Natural killer cell (primary cell): ENCODE data around the gene NOL4L. TPM values are rescaled to one million over a fixed set of nuclear protein-coding genes. Genes with fewer than 3 reads are reported as not detected.

ENCODE experiments used
- ATAC-seq, 3 donors: fragments of 150-1000 bp in 2 of 3; fragments of 200-7000 bp in 1 of 3; cut with Tn5 transposase; 1 replicate in 1 of 3; 2 replicates in 2 of 3; pipeline ENCODE4 v1.10.0; 2021; ENCODE audit warnings: mild to moderate bottlenecking in 2 of 3, moderate library complexity in 2 of 3
- DNase-seq, 2 donors: peaks; one replicate each; pipeline versions ENCODE4 v3.0.0 to v3.0.0-alpha.2; 2013 to 2021; ENCODE audit warnings: mixed read lengths in 1 of 2
- H3K27ac ChIP-seq: one replicate; pipeline ENCODE4 v1.5.1; 2013; ENCODE audit warnings: mild to moderate bottlenecking, low read length
- H3K27me3 ChIP-seq: one replicate; pipeline ENCODE4 v1.6.1; 2013; ENCODE audit warnings: low read length; ENCODE audit not compliant: control insufficient read depth, insufficient read depth
- H3K36me3 ChIP-seq: one replicate; pipeline ENCODE4 v1.6.1; 2013; ENCODE audit warnings: low read length; ENCODE audit not compliant: control insufficient read depth, insufficient read depth
- H3K4me1 ChIP-seq: one replicate; pipeline ENCODE4 v1.6.1; 2013; ENCODE audit warnings: low read length; ENCODE audit not compliant: control insufficient read depth, insufficient read depth
- H3K4me3 ChIP-seq: one replicate; pipeline ENCODE4 v1.5.1; 2013; ENCODE audit warnings: low read length
- H3K9me3 ChIP-seq: one replicate; pipeline ENCODE4 v1.6.1; 2013; ENCODE audit warnings: low read length; ENCODE audit not compliant: control insufficient read depth, insufficient read depth
- H3K27ac Mint-ChIP-seq, 2 donors: one replicate each; pipeline ENCODE4 v1.8.0; 2022; ENCODE audit warnings: mild to moderate bottlenecking in 2 of 2, mixed read lengths in 2 of 2, moderate library complexity in 1 of 2
- H3K27me3 Mint-ChIP-seq, 2 donors: one replicate each; pipeline ENCODE4 v1.8.0; 2022; ENCODE audit warnings: low read depth in 2 of 2, mixed read lengths in 2 of 2
- H3K36me3 Mint-ChIP-seq: one replicate; pipeline ENCODE4 v1.8.0; 2022; ENCODE audit warnings: mixed read lengths
- H3K4me1 Mint-ChIP-seq, 2 donors: one replicate each; pipeline ENCODE4 v1.8.0; 2022; ENCODE audit warnings: mixed read lengths in 2 of 2
- H3K4me3 Mint-ChIP-seq: one replicate; pipeline ENCODE4 v1.8.0; 2022; ENCODE audit warnings: mild to moderate bottlenecking, moderate library complexity, mixed read lengths
- H3K9me3 Mint-ChIP-seq, 2 donors: one replicate each; pipeline ENCODE4 v1.8.0; 2022; ENCODE audit warnings: mixed read lengths in 2 of 2
- WGBS: methylation state at CpG from one replicate; pipeline ENCODE4 v1.1.7; 2013; ENCODE audit warnings: missing lambda C conversion rate; ENCODE audit not compliant: insufficient coverage; 5-methylcytosine and 5-hydroxymethylcytosine counted together
- intact Hi-C: fragments of 100-400 bp; cut with micrococcal nuclease; formaldehyde crosslinking; loops from one replicate; pipeline ENCODE4 v1.14.2; 2022
- total RNA-seq, 4 donors: library from RNA; stranded (reverse); fragments of 120-200 nt in 1 of 4; gene quantifications; one replicate each; pipeline versions ENCODE4 v1.2.3 to v1.2.4, GENCODE V29; 2013 to 2022
- TF ChIP-seq, protein P1 (sequence below): fragments of 200-600 bp; IDR thresholded peaks from one replicate; pipeline ENCODE4 v1.8.0; 2022; ENCODE audit warnings: antibody characterized with exemption

The NOL4L gene
- total RNA-seq, 3 donors from 2014 or later (not counting 1 experiment from before 2014, with no cell fraction given): 101 to 136 (median 114) TPM

DNA sequence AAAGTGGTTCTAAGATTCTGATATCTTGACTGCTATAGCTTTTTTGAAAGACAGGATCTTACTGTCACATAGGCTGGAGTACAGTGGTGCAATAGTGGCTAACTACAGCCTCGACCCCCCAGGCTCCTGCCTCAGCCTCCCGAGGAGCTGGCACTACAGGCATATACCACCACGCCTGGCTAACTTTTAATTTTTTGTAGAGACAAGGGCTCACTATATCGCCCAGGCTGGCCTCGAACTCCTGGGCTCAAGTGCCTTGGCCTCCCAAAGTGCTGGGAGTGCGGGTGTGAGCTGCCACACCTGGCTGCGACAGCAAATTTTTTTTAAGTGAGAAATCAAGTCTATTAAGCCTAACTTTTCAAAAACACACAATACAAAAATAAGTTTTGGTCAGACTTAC, 106.6 kb downstream of the NOL4L start:
- Mint-ChIP-seq H3K4me1 (peaks cover 51 to 71% of the 10 kb centered on the region in 2 donors), H3K27me3 (no peaks in the 10 kb centered on the region), H3K9me3 (no peaks in the 10 kb centered on the region), H3K4me3 (no peak overlapping the region), H3K36me3 (no peaks in the 10 kb centered on the region), H3K27ac (peak overlapping the region; percentile 12 to 87)
- no peaks in the 10 kb centered on the region for H3K27me3 ChIP-seq
- WGBS: 87% methylated on average over 7 of the region's 7 CpGs
- DNase-seq (no peak), ATAC-seq (no peak)
- H3K4me3 ChIP-seq: no peak overlapping the region
- peaks cover 72% of the 10 kb centered on the region for H3K4me1 ChIP-seq
- no peak overlapping the region for H3K27ac ChIP-seq
- TF ChIP-seq, protein P1, sequence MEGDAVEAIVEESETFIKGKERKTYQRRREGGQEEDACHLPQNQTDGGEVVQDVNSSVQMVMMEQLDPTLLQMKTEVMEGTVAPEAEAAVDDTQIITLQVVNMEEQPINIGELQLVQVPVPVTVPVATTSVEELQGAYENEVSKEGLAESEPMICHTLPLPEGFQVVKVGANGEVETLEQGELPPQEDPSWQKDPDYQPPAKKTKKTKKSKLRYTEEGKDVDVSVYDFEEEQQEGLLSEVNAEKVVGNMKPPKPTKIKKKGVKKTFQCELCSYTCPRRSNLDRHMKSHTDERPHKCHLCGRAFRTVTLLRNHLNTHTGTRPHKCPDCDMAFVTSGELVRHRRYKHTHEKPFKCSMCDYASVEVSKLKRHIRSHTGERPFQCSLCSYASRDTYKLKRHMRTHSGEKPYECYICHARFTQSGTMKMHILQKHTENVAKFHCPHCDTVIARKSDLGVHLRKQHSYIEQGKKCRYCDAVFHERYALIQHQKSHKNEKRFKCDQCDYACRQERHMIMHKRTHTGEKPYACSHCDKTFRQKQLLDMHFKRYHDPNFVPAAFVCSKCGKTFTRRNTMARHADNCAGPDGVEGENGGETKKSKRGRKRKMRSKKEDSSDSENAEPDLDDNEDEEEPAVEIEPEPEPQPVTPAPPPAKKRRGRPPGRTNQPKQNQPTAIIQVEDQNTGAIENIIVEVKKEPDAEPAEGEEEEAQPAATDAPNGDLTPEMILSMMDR: no peak
- H3K9me3 ChIP-seq: no peaks in the 10 kb centered on the region
- H3K36me3 ChIP-seq: peaks cover 11% of the 10 kb centered on the region
- intact Hi-C loops: no loop called here

DNA sequence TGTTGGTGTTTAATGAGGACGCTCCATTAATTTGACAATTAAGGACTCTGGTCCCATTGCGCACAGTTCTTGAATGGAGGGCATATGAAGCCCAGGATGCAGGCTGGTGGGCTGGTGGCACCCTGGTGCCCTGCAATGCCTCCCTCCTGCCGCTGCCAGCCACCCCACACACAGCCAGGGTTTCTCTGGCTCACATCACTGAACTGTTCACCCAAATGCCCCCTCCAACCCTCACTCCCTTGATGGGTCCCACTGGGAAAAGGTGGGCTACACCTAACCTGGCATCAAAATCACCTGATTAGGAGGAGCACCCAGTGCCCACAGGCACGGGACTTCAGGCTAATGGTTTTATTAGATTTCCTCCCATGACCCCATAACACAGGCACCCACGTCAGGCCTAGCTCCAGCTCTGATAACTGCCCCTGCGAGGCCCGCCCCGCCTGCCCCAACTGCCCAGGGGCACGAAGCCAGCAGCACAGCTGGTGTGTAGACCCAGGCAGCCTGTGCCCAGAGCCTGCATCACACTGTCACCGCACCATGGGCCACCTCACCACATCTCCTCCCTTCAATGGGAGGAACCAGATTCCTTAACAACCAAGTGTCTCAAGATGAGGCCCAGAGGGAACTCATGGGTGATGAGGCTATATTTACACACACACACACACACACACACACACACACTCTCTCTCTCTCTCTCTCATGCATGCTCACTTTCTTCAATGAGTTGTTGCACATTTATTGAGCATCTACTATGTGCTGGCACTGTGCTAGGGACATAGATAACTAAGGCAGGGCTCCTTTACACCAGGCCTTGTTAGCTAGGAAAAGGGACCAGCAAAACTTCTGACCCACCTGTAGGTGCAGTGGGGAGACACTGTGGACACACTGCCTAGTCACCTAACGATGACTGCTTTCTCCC, 107.3 kb downstream of the NOL4L start:
- H3K9me3 ChIP-seq: no peaks in the 10 kb centered on the region
- Mint-ChIP-seq H3K4me1 (peaks cover 51 to 75% of the 10 kb centered on the region in 2 donors), H3K9me3 (no peaks in the 10 kb centered on the region), H3K4me3 (peak overlapping the region; percentile 53), H3K36me3 (no peaks in the 10 kb centered on the region), H3K27me3 (no peaks in the 10 kb centered on the region), H3K27ac (peak overlapping the region; percentile 12 to 87)
- no peak for ATAC-seq
- DNase-seq: no peak
- H3K27ac ChIP-seq: no peak overlapping the region
- WGBS: 83% methylated on average over 11 of the region's 11 CpGs
- intact Hi-C loops: no loop called here
- peaks cover 72% of the 10 kb centered on the region for H3K4me1 ChIP-seq
- peaks cover 14% of the 10 kb centered on the region for H3K36me3 ChIP-seq
- no peak overlapping the region for H3K4me3 ChIP-seq
- TF ChIP-seq, protein P1: no peak
- no peaks in the 10 kb centered on the region for H3K27me3 ChIP-seq

DNA sequence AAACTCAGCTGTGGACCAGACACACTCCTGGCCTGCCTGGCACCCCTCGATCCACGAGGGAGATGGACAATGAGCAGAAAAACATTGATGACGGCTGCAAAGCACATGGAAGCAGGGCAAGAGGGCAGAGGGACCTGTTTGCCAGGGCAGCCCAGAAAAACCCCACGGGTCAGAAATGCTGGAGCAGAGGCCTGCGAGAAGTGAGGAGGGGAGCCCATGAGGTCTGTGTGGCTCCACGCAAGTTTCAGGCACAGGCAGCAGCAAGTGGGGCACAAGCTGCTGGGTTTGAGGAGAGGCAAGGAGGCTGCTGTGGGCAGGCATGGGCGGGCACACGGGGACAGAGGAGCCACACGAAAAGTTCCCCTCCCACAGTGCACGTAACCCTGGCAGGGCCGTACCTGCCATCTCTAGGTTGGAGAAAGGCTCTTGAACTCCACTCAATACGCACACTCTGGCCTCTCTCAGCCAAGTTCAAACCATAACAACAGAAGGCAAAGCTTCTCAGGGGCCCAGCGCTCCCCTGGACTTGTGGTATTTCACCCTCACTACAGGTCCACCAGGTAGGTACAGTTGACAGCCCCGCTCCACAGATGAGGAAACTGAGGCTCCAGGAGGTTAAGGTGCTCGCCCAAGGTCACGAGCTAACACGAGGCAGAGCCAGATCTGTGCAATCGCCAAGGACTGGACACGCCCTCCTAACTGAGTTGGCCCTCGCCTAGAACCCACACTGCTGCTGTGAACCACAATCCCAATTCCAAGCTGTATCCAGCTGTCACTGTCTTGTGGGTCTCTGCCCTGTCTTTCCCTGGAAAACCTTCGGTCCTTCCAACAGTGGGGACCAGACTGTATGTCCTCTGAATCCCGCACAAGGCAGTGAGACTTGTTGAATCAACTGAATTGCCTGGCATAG, 108.2 kb downstream of the NOL4L start:
- TF ChIP-seq, protein P1: no peak
- Histone ChIP-seq H3K27ac (no peak overlapping the region), H3K4me3 (no peak overlapping the region), H3K27me3 (no peaks in the 10 kb centered on the region), H3K9me3 (no peaks in the 10 kb centered on the region), H3K36me3 (peaks cover 20% of the 10 kb centered on the region), H3K4me1 (peaks cover 70% of the 10 kb centered on the region)
- DNase-seq (peak in 1 of 2 donors; percentile 33), ATAC-seq (no peak)
- H3K4me3 Mint-ChIP-seq: peak overlapping the region; percentile 62
- peak overlapping the region; percentile 12 to 87 for H3K27ac Mint-ChIP-seq
- H3K4me1 Mint-ChIP-seq: peaks cover 51 to 75% of the 10 kb centered on the region in 2 donors
- intact Hi-C loops: no loop called here
- H3K27me3 Mint-ChIP-seq: no peaks in the 10 kb centered on the region
- no peaks in the 10 kb centered on the region for H3K36me3 Mint-ChIP-seq
- no peaks in the 10 kb centered on the region for H3K9me3 Mint-ChIP-seq
- 67% methylated on average over 22 of the region's 22 CpGs for WGBS
